NB4 (cell line): ENCODE data around the gene GPR78.

Experiments used
- MYC ChIP-seq: IDR thresholded peaks from 2 replicates; pipeline ENCODE4 v1.6.1; 2011; ENCODE audit warnings: low read depth, low read length
- POLR2A ChIP-seq: IDR thresholded peaks from 2 replicates; pipeline ENCODE4 v1.6.1; 2011; ENCODE audit warnings: mild to moderate bottlenecking; ENCODE audit not compliant: insufficient read length; ENCODE audit errors: extremely low read depth
- TF ChIP-seq, protein P1 (sequence below): IDR thresholded peaks from one replicate; pipeline ENCODE4 v1.5.1; 2012; ENCODE audit warnings: low read depth, low read length

GRCh38 chr4:8598391-8599090 is 18.3 kb downstream of the GPR78 start:
- TF ChIP-seq, protein P1, sequence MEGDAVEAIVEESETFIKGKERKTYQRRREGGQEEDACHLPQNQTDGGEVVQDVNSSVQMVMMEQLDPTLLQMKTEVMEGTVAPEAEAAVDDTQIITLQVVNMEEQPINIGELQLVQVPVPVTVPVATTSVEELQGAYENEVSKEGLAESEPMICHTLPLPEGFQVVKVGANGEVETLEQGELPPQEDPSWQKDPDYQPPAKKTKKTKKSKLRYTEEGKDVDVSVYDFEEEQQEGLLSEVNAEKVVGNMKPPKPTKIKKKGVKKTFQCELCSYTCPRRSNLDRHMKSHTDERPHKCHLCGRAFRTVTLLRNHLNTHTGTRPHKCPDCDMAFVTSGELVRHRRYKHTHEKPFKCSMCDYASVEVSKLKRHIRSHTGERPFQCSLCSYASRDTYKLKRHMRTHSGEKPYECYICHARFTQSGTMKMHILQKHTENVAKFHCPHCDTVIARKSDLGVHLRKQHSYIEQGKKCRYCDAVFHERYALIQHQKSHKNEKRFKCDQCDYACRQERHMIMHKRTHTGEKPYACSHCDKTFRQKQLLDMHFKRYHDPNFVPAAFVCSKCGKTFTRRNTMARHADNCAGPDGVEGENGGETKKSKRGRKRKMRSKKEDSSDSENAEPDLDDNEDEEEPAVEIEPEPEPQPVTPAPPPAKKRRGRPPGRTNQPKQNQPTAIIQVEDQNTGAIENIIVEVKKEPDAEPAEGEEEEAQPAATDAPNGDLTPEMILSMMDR: no peak
- TF ChIP-seq POLR2A: no peak
- no peak for TF ChIP-seq MYC
